K562 (cell line): ENCODE data around the gene ARL13B. TPM values are rescaled to one million over a fixed set of nuclear protein-coding genes. Genes with fewer than 3 reads are reported as not detected.
"Not testable (repeated sequence)": the region's sequence is repeated elsewhere in the genome, so short reads cannot be mapped to it uniquely, and the experiment has no call there.

Source experiments
- ATAC-seq: fragments of 200-7000 bp; cut with Tn5 transposase; 3 replicates; pipeline ENCODE4 v1.9.1; 2020; ENCODE audit warnings: moderate library complexity
- BruUV-seq: library from RNA; stranded (reverse); fragments of 400-500 nt; replicated peaks from 2 replicates; lab custom pipeline; 2021; lab: Mats Ljungman, UMichigan
- CTCF ChIA-PET: fragments of 300-600 bp; formaldehyde crosslinking; extraction: SDS; loops from one replicate; lab custom pipeline; 2021; ENCODE audit warnings: low intra/inter-chr PET ratio; lab: Yijun Ruan, JAX
- POLR2A ChIA-PET: fragments of 300-600, 350-650 bp; sonication (Branson Sonifier 250); formaldehyde crosslinking; extraction: SDS; loops from one replicate; lab custom pipeline; 2021; ENCODE audit warnings: antibody characterized with exemption, inconsistent platforms; lab: Yijun Ruan, JAX
- DNase-seq, 4 experiments: peaks; one replicate each; pipeline versions ENCODE4 v3.0.0 to v3.0.0-alpha.2; 2011 to 2018; ENCODE audit warnings: low spot score in 3 of 4, mixed read lengths in 3 of 4; ENCODE audit errors: extremely low read depth in 1 of 4
- FAIRE-seq: peaks from 2 replicates; lab custom pipeline; 2011; peaks lifted over from hg19 to GRCh38; lab: Jason Lieb, UNC
- H2AFZ ChIP-seq: 2 replicates; pipeline ENCODE4 v1.6.0; 2011; ENCODE audit warnings: low read depth, low read length, control low read depth, inconsistent platforms
- H3K27ac ChIP-seq: fragments of 200-600 bp; 3 replicates; pipeline ENCODE4 v1.8.0; 2011; ENCODE audit warnings: low read depth, mild to moderate bottlenecking, control low read depth, inconsistent platforms, low read length, moderate library complexity, mixed read lengths; ENCODE audit errors: extremely low read depth
- H3K27me3 ChIP-seq, 2 experiments: fragments of 300-600 bp in 1 of 2; 2 replicates in 1 of 2; 3 replicates in 1 of 2; pipeline versions ENCODE4 v1.6.0 to v1.8.0; 2011; ENCODE audit warnings: inconsistent platforms in 2 of 2, low read length in 2 of 2, mild to moderate bottlenecking in 1 of 2, mixed read lengths in 1 of 2, moderate library complexity in 1 of 2; ENCODE audit not compliant: control insufficient read depth in 2 of 2, insufficient read depth in 2 of 2
- H3K36me3 ChIP-seq: fragments of 300-600 bp; 3 replicates; pipeline ENCODE4 v1.8.0; 2011; ENCODE audit warnings: mild to moderate bottlenecking, low read length, inconsistent platforms; ENCODE audit not compliant: control insufficient read depth, insufficient read depth
- H3K4me1 ChIP-seq, 2 experiments: fragments of 200-600 bp in 1 of 2; replicated peaks in 1 of 2; 2 replicates in 1 of 2; 3 replicates in 1 of 2; pipeline versions ENCODE4 v1.5.1 to v1.8.0; 2011; ENCODE audit warnings: inconsistent platforms in 2 of 2, low read length in 2 of 2, mild to moderate bottlenecking in 1 of 2, mixed read lengths in 1 of 2, moderate library complexity in 1 of 2; ENCODE audit not compliant: control insufficient read depth in 2 of 2, insufficient read depth in 2 of 2
- H3K4me2 ChIP-seq: 2 replicates; pipeline ENCODE4 v1.6.1; 2011; ENCODE audit warnings: low read length, control low read depth, inconsistent platforms, mixed read lengths; ENCODE audit not compliant: insufficient read depth
- H3K4me3 ChIP-seq: fragments of 200-600 bp; sonication (generic), shearing (Covaris generic); 2 replicates; pipeline ENCODE4 v1.5.1; 2016; ENCODE audit warnings: control low read depth, inconsistent platforms
- H3K79me2 ChIP-seq: fragments of 200-600 bp; 3 replicates; pipeline ENCODE4 v1.8.0; 2011; ENCODE audit warnings: low read length, inconsistent platforms; ENCODE audit not compliant: control insufficient read depth, insufficient read depth
- H3K9ac ChIP-seq, 2 experiments: 2 replicates each; pipeline versions ENCODE4 v1.6.0 to v1.6.1; 2011; ENCODE audit warnings: low read depth in 2 of 2, low read length in 2 of 2, control low read depth in 1 of 2, inconsistent platforms in 1 of 2, mild to moderate bottlenecking in 1 of 2, mixed read lengths in 1 of 2; ENCODE audit not compliant: insufficient read depth in 1 of 2
- H3K9me1 ChIP-seq: one replicate; pipeline ENCODE4 v1.6.0; 2011; ENCODE audit warnings: inconsistent platforms, mild to moderate bottlenecking, low read length, moderate library complexity; ENCODE audit not compliant: control insufficient read depth, insufficient read depth
- H3K9me3 ChIP-seq: replicated peaks from 2 replicates; pipeline ENCODE4 v1.5.1; 2011; ENCODE audit warnings: low read depth, low read length, inconsistent platforms; ENCODE audit not compliant: control insufficient read depth, insufficient read depth
- H4K20me1 ChIP-seq: replicated peaks from 2 replicates; pipeline ENCODE4 v1.6.1; 2011; ENCODE audit warnings: low read length, inconsistent platforms, mixed read lengths; ENCODE audit not compliant: control insufficient read depth, insufficient read depth
- BHLHE40 ChIP-seq: IDR thresholded peaks from 2 replicates; pipeline ENCODE4 v1.6.1; 2011; ENCODE audit warnings: low read length, improper control_type of control experiment
- HNRNPK ChIP-seq: fragments of 200-400 bp; formaldehyde crosslinking; IDR thresholded peaks from one replicate; pipeline ENCODE4 v1.6.1; 2018; ENCODE audit warnings: mild to moderate bottlenecking, low read depth, low read length; ENCODE audit not compliant: poor library complexity, severe bottlenecking
- WGBS: fragments of 100-300 bp; shearing (Covaris generic); methylation state at CpG from one replicate; pipeline ENCODE4 v1.1.6; 2016; ENCODE audit warnings: low coverage, mixed read lengths; ENCODE audit not compliant: insufficient coverage; ENCODE audit errors: missing lambda C conversion rate; 5-methylcytosine and 5-hydroxymethylcytosine counted together
- in situ Hi-C: fragments of 300-500 bp; cut with MboI; formaldehyde crosslinking; loops from 4 replicates; pipeline ENCODE4 v1.15.0; 2018; ENCODE audit warnings: inconsistent platforms, mixed read lengths
- intact Hi-C: fragments of 100-400 bp; cut with micrococcal nuclease; formaldehyde crosslinking; loops from 2 replicates; pipeline ENCODE4 v1.14.2; 2022
- polyA plus RNA-seq, 8 experiments: library from polyadenylated mRNA; depleted of rRNA in 4 of 8; stranded (reverse) in 5 of 8; unstranded in 3 of 8; fragments of >200 nt; fragmentation: Nextera tagmentation in 2 of 8; fragmentation: Illumina TruSeq in 1 of 8; extraction: Ambion mirVana in 2 of 8; extraction: Trizol in 1 of 8; gene quantifications; 2 replicates each; pipeline versions ENCODE4 v1.2.1 to v1.2.3, GENCODE V29; 2011 to 2014; ENCODE audit warnings: inconsistent platforms in 1 of 8, missing spikeins in 1 of 8
- total RNA-seq, 7 experiments: library from RNA; depleted of rRNA in 6 of 7; stranded (reverse); fragments of >200 nt in 6 of 7; fragmentation: Illumina TruSeq in 2 of 7; extraction: Trizol in 2 of 7; gene quantifications; 2 replicates each; pipeline versions ENCODE4 v1.2.1 to v1.2.3, GENCODE V29; 2011 to 2021; ENCODE audit warnings: low replicate concordance in 1 of 7
- TF ChIP-seq, protein P1 (sequence below): fragments of 450-650 bp; formaldehyde crosslinking; IDR thresholded peaks from 2 replicates; pipeline ENCODE4 v1.4.0; 2022; ENCODE audit warnings: missing genetic modification characterization

Gene ARL13B
- total and polyA plus RNA-seq, 9 of the 15 experiments (the other 6 are each of a cell fraction or from before 2014, with no cell fraction given) = 4.1 to 16.9 (median 12.2) TPM

DNA sequence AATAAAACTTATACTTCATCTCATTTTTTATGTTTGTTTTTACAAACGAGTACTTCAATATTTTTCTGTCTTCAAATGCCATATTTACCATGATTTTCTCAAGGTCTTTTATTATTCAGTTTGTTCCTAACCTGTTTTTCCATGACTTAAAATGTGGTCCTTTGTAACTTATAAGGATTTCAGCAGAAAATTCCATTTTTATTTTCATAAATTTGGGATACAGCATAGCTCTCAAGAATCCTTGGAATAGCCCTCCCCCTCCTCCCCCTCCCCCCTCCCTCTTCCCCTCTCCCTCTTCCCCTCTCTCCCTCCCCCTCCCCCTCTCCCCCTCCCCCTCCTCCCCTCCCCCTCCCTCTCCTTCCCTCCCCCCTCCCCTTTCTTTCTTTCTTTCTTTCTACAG lies 63.3 kb downstream of the ARL13B start:
- FAIRE-seq (no peak), ATAC-seq (no peak), DNase-seq (no peak)
- Histone ChIP-seq H3K4me1 (no peaks in the 10 kb centered on the region), H3K9me1 (no peaks in the 10 kb centered on the region), H3K27me3 (no peaks in the 10 kb centered on the region), H3K79me2 (no peaks in the 10 kb centered on the region), H3K9me3 (no peaks in the 10 kb centered on the region), H3K27ac (no peak overlapping the region), H3K36me3 (peaks cover 13% of the 10 kb centered on the region; the same call in 1 of the 3 replicates), H4K20me1 (no peaks in the 10 kb centered on the region), H3K4me3 (no peak overlapping the region), H3K4me2 (no peak overlapping the region), H3K9ac (no peak overlapping the region), H2AFZ (no peak overlapping the region)
- intact Hi-C loops (no loop called here), in situ Hi-C loops (no loop called here)
- TF ChIP-seq BHLHE40 (no peak), HNRNPK (peak; percentile 88)
- TF ChIP-seq, protein P1, sequence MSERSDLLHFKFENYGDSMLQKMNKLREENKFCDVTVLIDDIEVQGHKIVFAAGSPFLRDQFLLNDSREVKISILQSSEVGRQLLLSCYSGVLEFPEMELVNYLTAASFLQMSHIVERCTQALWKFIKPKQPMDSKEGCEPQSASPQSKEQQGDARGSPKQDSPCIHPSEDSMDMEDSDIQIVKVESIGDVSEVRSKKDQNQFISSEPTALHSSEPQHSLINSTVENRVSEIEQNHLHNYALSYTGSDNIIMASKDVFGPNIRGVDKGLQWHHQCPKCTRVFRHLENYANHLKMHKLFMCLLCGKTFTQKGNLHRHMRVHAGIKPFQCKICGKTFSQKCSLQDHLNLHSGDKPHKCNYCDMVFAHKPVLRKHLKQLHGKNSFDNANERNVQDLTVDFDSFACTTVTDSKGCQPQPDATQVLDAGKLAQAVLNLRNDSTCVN = no peak
- ChIA-PET CTCF (no interaction called here), POLR2A (no interaction called here)
- WGBS = 67% methylated on average over 1 of the region's 1 CpG
- BruUV-seq = no TSS peak

DNA sequence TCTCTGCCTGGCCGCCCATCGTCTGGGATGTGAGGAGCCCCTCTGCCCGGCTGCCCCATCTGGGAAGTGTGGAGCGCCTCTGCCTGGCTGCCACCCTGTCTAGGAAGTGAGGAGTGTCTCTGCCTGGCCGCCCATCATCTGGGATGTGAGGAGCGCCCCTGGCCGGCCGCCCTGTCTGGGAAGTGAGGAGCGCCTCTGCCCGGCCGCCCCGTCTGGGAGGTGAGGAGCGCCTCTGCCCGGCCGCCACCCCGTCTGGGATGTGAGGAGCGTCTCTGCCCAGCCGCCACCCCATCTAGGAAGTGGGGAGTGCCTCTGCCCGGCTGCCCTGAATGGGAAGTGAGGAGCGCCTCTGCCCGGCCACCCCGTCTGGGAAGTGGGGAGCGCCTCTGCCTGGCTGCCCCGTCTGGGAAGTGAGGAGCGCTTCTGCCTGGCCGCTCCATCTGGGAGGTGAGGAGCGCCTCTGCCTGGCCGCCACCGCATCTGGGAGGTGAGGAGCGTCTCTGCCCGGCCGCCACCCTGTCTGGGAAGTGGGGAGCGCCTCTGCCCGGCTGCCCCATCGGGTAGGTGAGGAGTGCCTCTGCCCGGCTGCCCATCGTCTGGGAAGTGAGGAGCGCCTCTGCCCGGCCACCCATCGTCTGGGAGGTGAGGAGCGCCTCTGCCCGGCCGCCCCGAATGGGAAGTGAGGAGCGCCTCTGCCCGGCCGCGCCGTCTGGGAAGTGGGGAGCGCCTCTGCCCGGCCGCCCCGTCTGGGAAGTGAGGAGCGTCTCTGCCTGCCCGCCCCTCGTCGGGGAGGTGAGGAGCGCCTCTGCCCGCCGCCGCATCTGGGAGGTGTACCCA lies 64.4 kb downstream of the ARL13B start:
- not testable (repeated sequence) for H3K27ac ChIP-seq

More for the DNA sequence above, 64.4 kb downstream of the ARL13B start:
- DNase-seq, H3K4me2 ChIP-seq, POLR2A ChIA-PET, H3K27me3 ChIP-seq, H3K79me2 ChIP-seq, ATAC-seq, H3K4me1 ChIP-seq, H3K9me1 ChIP-seq, H3K4me3 ChIP-seq, CTCF ChIA-PET, H4K20me1 ChIP-seq, BruUV-seq, in situ Hi-C loops, H3K9me3 ChIP-seq, H3K9ac ChIP-seq, intact Hi-C loops, H2AFZ ChIP-seq, FAIRE-seq: not testable (repeated sequence)
- WGBS = 81% methylated on average over 3 of the region's 61 CpGs
- peaks cover 13% of the 10 kb centered on the region; the same call in 1 of the 3 replicates for H3K36me3 ChIP-seq
